Measurements from ENCODE around the gene MINAR2. TPM values are rescaled to one million over a fixed set of nuclear protein-coding genes. Genes with fewer than 3 reads are reported as not detected.

Gene MINAR2
- total and polyA plus RNA-seq, 9 of the 15 experiments (the other 6 are each of a cell fraction or from before 2014, with no cell fraction given): not detected

GRCh38 chr5:129771058-129771838, 23.4 kb downstream of the MINAR2 start (continued):
- TF ChIP-seq ETS1 (conservative IDR thresholded peaks at IDR 0.05; ENCODE audit: control insufficient read depth, low read depth, low read length) (no peak), DEAF1 (CRISPR knock-in tag; IDR thresholded peaks at IDR 0.05) (peak; percentile 47; the same call in 1 of the 2 replicates), YY1 (IDR thresholded peaks at IDR 0.05; ENCODE audit: borderline replicate concordance in 1 of 3, control insufficient read depth in 1 of 3, extremely low read depth in 1 of 3, insufficient read depth in 3 of 3, insufficient read length in 1 of 3, insufficient replicate concordance in 2 of 3, low read depth in 1 of 3, low read length in 2 of 3) (no peak), XRCC5 (IDR thresholded peaks at IDR 0.05; ENCODE audit: low read depth, low read length) (no peak), PPARD (CRISPR knock-in tag; IDR thresholded peaks at IDR 0.05) (no peak)

GRCh38 chr5:129773376-129773775, 25.5 kb downstream of the MINAR2 start:
- FAIRE-seq (no peak), ATAC-seq (no peak), DNase-seq (ENCODE audit: extremely low read depth in 1 of 4, low spot score in 3 of 4) (no peak)
- intact Hi-C loops (cut with micrococcal nuclease): loop anchor here (10.0 kb wide), 1 partner anchor 1641 kb away; no protein-coding TSS in a partner anchor
- 0% methylated on average over 5 of the region's 5 CpGs for WGBS (ENCODE audit: insufficient coverage, low coverage, missing lambda C conversion rate)
- Histone ChIP-seq H3K9me1 (ENCODE audit: control insufficient read depth, insufficient read depth, low read length) (no peaks in the 10 kb centered on the region), H3K27me3 (ENCODE audit: control insufficient read depth in 2 of 2, insufficient read depth in 2 of 2, low read length in 2 of 2) (no peaks in the 10 kb centered on the region), H3K4me2 (ENCODE audit: insufficient read depth, low read length) (no peak overlapping the region), H3K9ac (ENCODE audit: insufficient read depth in 1 of 2, low read depth in 2 of 2, low read length in 2 of 2) (no peak overlapping the region), H3K27ac (ENCODE audit: extremely low read depth, low read depth, low read length) (no peak overlapping the region), H3K9me3 (replicated peaks; ENCODE audit: control insufficient read depth, insufficient read depth, low read depth, low read length) (no peaks in the 10 kb centered on the region), H3K4me3 (no peak overlapping the region), H2AFZ (ENCODE audit: low read depth, low read length) (no peak overlapping the region), H3K36me3 (ENCODE audit: control insufficient read depth, insufficient read depth, low read length) (no peaks in the 10 kb centered on the region), H4K20me1 (replicated peaks; ENCODE audit: control insufficient read depth, insufficient read depth, low read length) (no peaks in the 10 kb centered on the region), H3K79me2 (ENCODE audit: control insufficient read depth, insufficient read depth, low read length) (no peaks in the 10 kb centered on the region), H3K4me1 (replicated peaks in 1 of 2; ENCODE audit: control insufficient read depth in 2 of 2, insufficient read depth in 2 of 2, low read length in 2 of 2) (no peaks in the 10 kb centered on the region)
- CTCF ChIA-PET (ENCODE audit: low intra/inter-chr PET ratio): no interaction called here
- in situ Hi-C loops (cut with MboI): loop anchor here (10.0 to 25.0 kb wide), 2 partner anchors 1549 to 1911 kb away; no protein-coding TSS in a partner anchor
- BruUV-seq (replicated peaks): no TSS peak
- POLR2A ChIA-PET: no interaction called here
- TF ChIP-seq RFX7 (CRISPR knock-in tag; IDR thresholded peaks at IDR 0.05) (no peak), POU5F1 (IDR thresholded peaks at IDR 0.05; ENCODE audit: borderline replicate concordance, low read depth, low read length, partially characterized antibody) (no peak), ZNF217 (CRISPR knock-in tag; IDR thresholded peaks at IDR 0.05) (no peak), POLR2H (tag; IDR thresholded peaks at IDR 0.05; ENCODE audit: low read depth) (no peak)
